Omental fat pad (tissue), 4 donors: ENCODE results near the gene HPSE2. TPM values are rescaled to one million over a fixed set of nuclear protein-coding genes. Genes with fewer than 3 reads are reported as not detected.

Experiments
- ATAC-seq: fragments of 150-250 bp; one replicate; pipeline ENCODE4 v1.9.1; 2016; ENCODE audit warnings: mild to moderate bottlenecking, moderate library complexity; ENCODE audit not compliant: low FRiP score
- DNase-seq: peaks from one replicate; pipeline ENCODE4 v3.0.0-alpha.2; 2019; ENCODE audit warnings: low spot score
- total RNA-seq, 4 donors: library from RNA; depleted of rRNA; stranded (reverse); fragments of >200 nt; gene quantifications; one replicate each; pipeline ENCODE4 v1.1.0, GENCODE V29; 2016
- TF ChIP-seq, protein P1 (sequence below), 3 donors: fragments of 450-650 bp; IDR thresholded peaks; one replicate each; pipeline ENCODE4 v1.5.1; 2016 to 2017; ENCODE audit warnings: antibody characterized with exemption in 3 of 3, mild to moderate bottlenecking in 3 of 3, moderate library complexity in 2 of 3

Gene HPSE2
- total RNA-seq, 4 donors from 2014 or later, result 0.24 to 1.5 (median 0.46) TPM

DNA sequence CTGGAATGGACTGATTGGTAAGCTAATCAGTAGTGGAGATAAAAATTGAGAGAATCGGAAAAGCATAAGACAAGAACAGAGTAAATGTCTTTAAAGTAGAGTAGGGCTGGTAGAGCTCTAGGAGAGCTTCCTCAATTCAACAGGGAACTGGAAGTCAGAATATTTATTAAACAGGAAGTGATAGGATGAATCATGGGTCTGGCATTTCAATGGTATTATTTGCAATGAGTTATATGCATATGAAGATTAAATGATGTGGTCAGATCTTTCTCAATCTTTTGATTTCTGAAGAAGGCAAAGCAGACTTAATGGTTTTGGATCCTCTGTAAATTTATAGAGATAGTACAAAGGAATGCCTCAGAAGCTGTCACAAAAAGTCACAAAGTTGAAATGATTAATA lies 349.0 kb downstream of the HPSE2 start:
- DNase-seq (no peak), ATAC-seq (no peak)
- TF ChIP-seq, protein P1, sequence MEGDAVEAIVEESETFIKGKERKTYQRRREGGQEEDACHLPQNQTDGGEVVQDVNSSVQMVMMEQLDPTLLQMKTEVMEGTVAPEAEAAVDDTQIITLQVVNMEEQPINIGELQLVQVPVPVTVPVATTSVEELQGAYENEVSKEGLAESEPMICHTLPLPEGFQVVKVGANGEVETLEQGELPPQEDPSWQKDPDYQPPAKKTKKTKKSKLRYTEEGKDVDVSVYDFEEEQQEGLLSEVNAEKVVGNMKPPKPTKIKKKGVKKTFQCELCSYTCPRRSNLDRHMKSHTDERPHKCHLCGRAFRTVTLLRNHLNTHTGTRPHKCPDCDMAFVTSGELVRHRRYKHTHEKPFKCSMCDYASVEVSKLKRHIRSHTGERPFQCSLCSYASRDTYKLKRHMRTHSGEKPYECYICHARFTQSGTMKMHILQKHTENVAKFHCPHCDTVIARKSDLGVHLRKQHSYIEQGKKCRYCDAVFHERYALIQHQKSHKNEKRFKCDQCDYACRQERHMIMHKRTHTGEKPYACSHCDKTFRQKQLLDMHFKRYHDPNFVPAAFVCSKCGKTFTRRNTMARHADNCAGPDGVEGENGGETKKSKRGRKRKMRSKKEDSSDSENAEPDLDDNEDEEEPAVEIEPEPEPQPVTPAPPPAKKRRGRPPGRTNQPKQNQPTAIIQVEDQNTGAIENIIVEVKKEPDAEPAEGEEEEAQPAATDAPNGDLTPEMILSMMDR (IDR thresholded peaks at IDR 0.05), result no peak

DNA sequence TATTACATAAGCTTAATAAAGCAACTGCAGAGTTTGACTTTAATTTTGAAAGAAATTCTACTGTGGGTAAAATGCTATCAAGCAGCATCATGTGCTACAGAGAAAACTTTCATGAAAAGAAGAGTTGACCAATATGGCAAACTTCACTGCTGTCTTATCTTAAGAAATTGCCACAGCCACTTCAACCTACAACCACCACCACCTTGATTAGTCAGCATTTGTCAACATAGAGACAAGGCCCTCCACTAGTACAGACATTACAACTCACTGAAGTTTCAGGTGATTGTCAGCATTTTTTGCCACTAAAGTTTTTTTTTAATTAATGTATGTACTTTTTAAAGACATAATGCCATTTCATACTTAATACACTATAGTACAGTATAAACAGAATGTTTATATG lies 350.3 kb downstream of the HPSE2 start:
- TF ChIP-seq, protein P1 (IDR thresholded peaks at IDR 0.05), result no peak
- ATAC-seq (no peak), DNase-seq (no peak)

DNA sequence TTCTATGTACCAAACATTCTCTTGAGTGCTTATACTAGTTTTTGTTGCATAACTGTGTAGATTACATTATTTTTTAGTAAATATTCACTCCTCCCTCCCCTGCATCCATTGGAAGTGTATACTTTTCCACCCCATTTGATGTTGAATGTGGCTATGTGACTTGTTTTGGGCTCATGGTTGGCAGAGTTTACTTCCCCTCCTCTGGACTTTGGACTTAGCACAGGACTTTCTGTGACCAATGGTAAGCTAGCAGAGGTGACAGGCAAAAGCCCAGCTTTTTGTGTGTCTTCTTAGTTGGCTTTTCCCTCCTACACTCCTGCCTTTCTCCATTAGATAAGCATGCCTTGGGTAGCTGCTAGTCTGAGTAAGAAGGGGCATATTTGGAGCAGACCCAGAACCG lies 353.9 kb downstream of the HPSE2 start:
- TF ChIP-seq, protein P1 (IDR thresholded peaks at IDR 0.05), result no peak
- no peak for ATAC-seq
- DNase-seq, result no peak

DNA sequence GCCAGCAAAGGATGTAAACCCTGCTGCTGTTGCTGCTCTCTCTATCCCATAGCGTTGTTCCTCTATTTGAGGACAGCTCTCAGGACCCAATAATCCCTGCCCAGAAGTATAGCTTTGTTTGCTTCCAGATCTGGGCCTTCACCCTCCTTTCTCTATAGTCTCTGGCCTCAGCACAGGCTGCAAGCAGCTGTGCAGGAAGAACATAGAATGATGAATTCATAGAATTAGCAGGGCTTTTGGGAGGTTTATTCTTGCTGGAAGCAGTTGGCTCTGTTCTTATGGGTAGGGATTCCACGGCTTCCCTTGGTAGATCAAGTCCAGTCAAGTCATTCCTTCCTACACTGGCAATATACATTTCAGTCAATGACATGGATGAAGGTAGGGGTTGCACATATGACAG lies 354.7 kb downstream of the HPSE2 start:
- no peak for ATAC-seq
- TF ChIP-seq, protein P1 (IDR thresholded peaks at IDR 0.05), result no peak
- DNase-seq, result no peak

DNA sequence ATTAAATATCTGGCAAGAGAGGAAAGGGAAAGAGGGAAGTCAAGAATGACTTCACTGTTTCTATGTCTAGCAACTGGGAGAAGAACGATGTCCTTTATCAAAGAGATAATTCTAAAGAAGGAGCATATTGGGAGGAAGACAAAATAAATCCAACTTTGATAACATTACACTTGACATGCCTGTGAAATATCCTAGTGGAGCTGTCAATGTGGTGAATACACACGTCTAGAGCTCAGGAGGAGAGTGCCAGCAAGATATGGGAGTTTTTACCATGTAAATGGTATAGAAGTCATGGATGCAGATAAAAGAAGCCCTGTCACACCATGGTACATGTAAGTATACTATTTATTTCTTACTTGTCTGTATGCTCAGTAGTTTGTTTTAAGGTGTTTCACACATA lies 356.7 kb downstream of the HPSE2 start:
- no peak for ATAC-seq
- DNase-seq, result no peak
- TF ChIP-seq, protein P1 (IDR thresholded peaks at IDR 0.05), result no peak

DNA sequence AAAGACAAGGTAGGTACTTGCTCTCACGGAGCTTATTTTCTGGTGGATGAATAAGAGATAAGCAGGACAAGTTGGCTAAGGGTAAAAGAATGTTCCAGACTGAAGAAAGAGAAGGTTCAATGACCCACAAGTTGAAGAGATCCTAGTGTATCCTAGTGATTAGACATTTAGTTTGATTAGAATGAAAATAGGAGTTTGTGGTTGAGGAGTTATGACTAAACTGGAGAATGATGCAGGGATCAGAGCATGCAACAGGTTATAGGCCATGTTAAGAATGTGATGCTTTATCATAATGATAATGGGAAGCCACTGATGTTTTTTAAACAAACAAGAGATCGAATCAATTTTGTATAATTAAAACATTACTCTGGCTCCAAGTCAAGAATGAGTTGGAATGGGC lies 357.2 kb downstream of the HPSE2 start:
- ATAC-seq (no peak), DNase-seq (no peak)
- TF ChIP-seq, protein P1 (IDR thresholded peaks at IDR 0.05), result no peak

DNA sequence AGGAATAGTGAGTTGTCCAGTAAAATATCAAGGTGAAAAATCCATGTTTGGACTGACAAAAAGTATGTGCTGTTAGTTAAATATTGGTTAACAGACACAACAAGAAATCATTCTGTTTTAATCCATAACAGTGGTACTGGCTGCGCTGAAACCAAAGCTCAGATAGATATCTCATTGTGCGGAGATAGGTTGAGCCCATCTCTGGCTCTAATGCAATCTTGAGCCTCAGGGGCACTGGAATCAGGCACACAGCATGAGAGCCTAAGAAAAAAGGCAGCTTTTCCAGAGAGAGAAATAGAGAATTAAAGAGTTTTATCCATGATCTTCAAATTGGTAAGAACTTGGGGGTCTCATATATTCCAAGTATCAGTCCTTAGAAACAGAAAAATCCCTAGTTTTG lies 373.7 kb downstream of the HPSE2 start:
- TF ChIP-seq, protein P1 (IDR thresholded peaks at IDR 0.05), result no peak
- DNase-seq (no peak), ATAC-seq (no peak)
